GM12891 (cell line): ENCODE data around the gene OR5C1.

Experiments
- PAX5 ChIP-seq: IDR thresholded peaks from 2 replicates; pipeline ENCODE4 v1.6.1; 2011; ENCODE audit warnings: low read length, moderate library complexity, mild to moderate bottlenecking; ENCODE audit not compliant: insufficient read depth, severe bottlenecking
- POLR2A ChIP-seq: IDR thresholded peaks from 2 replicates; pipeline ENCODE4 v1.6.1; 2011; ENCODE audit warnings: low read depth, low read length, control low read depth
- POLR2AphosphoS5 ChIP-seq: IDR thresholded peaks from 2 replicates; pipeline ENCODE4 v1.6.1; 2011; ENCODE audit warnings: low read depth, low read length, control low read depth
- POU2F2 ChIP-seq: IDR thresholded peaks from 2 replicates; pipeline ENCODE4 v1.6.1; 2011; ENCODE audit warnings: low read depth, mild to moderate bottlenecking, control low read depth, low read length, moderate library complexity
- TAF1 ChIP-seq: IDR thresholded peaks from 2 replicates; pipeline ENCODE4 v1.6.1; 2011; ENCODE audit warnings: low read depth, low read length, control low read depth

DNA sequence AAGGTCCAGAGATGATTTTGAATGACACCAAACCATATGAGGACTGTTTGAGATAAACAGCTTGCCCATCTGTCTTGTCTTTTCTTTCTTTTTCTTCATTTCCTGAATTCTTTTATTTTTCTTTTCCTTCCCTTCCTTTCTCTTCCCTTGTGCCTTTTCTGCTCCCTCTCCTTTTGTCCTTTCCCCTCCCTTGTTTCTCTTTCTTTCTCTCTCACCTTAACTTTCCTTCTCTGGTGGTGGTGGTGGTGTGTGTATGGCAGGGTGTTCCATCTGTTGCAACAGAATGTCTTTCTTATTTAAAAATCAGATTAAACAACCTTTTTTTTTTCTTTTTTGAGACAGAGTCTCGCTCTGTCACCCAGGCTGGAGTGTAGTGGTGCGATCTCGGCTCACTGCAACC lies 43.5 kb downstream of the OR5C1 start:
- TF ChIP-seq POLR2AphosphoS5 (no peak), POLR2A (no peak), TAF1 (no peak), PAX5 (no peak), POU2F2 (no peak)
